Ovary (tissue), 3 donors: Measurements from ENCODE around the gene MAST4.

Experiments used
- EP300 ChIP-seq: sonication (generic); formaldehyde crosslinking; IDR thresholded peaks from one replicate; pipeline ENCODE4 v1.6.1; 2017; ENCODE audit warnings: antibody characterized with exemption
- POLR2A ChIP-seq: fragments of 450-650 bp; IDR thresholded peaks from one replicate; pipeline ENCODE4 v1.6.1; 2017; ENCODE audit warnings: antibody characterized with exemption, mild to moderate bottlenecking, moderate library complexity
- TF ChIP-seq, protein P1 (sequence below), 3 donors: fragments of 450-650 bp in 2 of 3; fragments of 200-600 bp in 1 of 3; IDR thresholded peaks; one replicate each; pipeline versions ENCODE4 v1.5.1 to v1.8.0; 2016 to 2022; ENCODE audit warnings: antibody characterized with exemption in 3 of 3, mild to moderate bottlenecking in 1 of 3
- donor health status: DM: no; HTN: no; CAD: no.

DNA sequence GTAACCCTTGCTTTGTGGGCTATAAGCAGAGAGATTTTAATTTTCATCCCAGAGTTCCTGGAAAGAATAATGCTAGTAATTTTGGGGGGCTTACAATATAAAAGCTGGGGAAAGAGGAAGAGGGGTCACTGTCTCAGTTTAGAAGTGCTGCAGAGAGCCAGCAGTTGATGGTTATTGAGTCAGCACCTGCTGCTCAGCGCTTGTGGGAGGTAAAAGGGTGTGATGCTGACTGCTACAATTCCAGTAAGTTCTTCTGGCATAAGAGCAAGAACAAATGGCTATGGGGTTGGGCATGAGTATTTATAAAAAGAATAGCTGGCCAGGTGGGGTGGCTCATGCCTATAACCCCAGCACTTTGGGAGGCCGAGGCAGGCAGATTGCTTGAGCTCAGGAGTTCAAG is 88.5 kb downstream of the MAST4 start:
- TF ChIP-seq, protein P1, sequence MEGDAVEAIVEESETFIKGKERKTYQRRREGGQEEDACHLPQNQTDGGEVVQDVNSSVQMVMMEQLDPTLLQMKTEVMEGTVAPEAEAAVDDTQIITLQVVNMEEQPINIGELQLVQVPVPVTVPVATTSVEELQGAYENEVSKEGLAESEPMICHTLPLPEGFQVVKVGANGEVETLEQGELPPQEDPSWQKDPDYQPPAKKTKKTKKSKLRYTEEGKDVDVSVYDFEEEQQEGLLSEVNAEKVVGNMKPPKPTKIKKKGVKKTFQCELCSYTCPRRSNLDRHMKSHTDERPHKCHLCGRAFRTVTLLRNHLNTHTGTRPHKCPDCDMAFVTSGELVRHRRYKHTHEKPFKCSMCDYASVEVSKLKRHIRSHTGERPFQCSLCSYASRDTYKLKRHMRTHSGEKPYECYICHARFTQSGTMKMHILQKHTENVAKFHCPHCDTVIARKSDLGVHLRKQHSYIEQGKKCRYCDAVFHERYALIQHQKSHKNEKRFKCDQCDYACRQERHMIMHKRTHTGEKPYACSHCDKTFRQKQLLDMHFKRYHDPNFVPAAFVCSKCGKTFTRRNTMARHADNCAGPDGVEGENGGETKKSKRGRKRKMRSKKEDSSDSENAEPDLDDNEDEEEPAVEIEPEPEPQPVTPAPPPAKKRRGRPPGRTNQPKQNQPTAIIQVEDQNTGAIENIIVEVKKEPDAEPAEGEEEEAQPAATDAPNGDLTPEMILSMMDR (IDR thresholded peaks at IDR 0.05), result no peak
- TF ChIP-seq POLR2A (no peak), EP300 (no peak)
